ENCODE data around the gene BANF1.

- TF ChIP-seq CTCF (conservative IDR thresholded peaks at IDR 0.05) (no peak), EZH2 (IDR thresholded peaks at IDR 0.05; ENCODE audit: low read depth) (no peak)
Observed at GRCh38 chr11:66012371-66012945, 10.2 kb downstream of the BANF1 start.
